8988T (cell line): ENCODE measurements around the gene TMBIM6.
"Not testable (repeated sequence)": the region's sequence is repeated elsewhere in the genome, so short reads cannot be mapped to it uniquely, and the experiment has no call there.

Experiments
- DNase-seq: peaks from one replicate; pipeline ENCODE4 v3.0.0; 2011

The TMBIM6 gene

GRCh38 chr12:49740930-49741881, at the start of gene TMBIM6:
Gene TMBIM6 (plus strand): TSS chr12:49741557. CDS start chr12:49752494, 10,937 bp downstream.
- DNase-seq = peak; percentile 25

- no peak for DNase-seq
Measured at GRCh38 chr12:49692851-49693250, 48.5 kb upstream of the TMBIM6 start.

- DNase-seq = no peak
Measured at GRCh38 chr12:49693931-49694444, 47.4 kb upstream of the TMBIM6 start.

- no peak for DNase-seq
Measured at GRCh38 chr12:49696723-49697122, 44.6 kb upstream of the TMBIM6 start.

GRCh38 chr12:49697808-49698207, 43.5 kb upstream of the TMBIM6 start:
- no peak for DNase-seq

- no peak for DNase-seq
Measured at GRCh38 chr12:49698619-49699545, 42.5 kb upstream of the TMBIM6 start.

GRCh38 chr12:49702009-49702408, 39.3 kb upstream of the TMBIM6 start:
- DNase-seq = no peak

- DNase-seq = no peak
Measured at GRCh38 chr12:49702676-49703215, 38.6 kb upstream of the TMBIM6 start.

- no peak for DNase-seq
Measured at GRCh38 chr12:49703647-49704137, 37.7 kb upstream of the TMBIM6 start.

- DNase-seq = peak; percentile 63
Measured at GRCh38 chr12:49705479-49706134, 35.8 kb upstream of the TMBIM6 start.

- DNase-seq = peak; percentile 37
Measured at GRCh38 chr12:49706351-49707127, 34.8 kb upstream of the TMBIM6 start.

- DNase-seq = peak; percentile 92
Measured at GRCh38 chr12:49707128-49707811, 34.1 kb upstream of the TMBIM6 start, which contains the start of gene FMNL3. Gene FMNL3 (minus strand): TSS chr12:49707405. CDS start chr12:49707180, 225 bp downstream.

GRCh38 chr12:49707812-49708147, 33.6 kb upstream of the TMBIM6 start:
- DNase-seq = no peak

- DNase-seq = no peak
Measured at GRCh38 chr12:49708851-49709250, 32.5 kb upstream of the TMBIM6 start.

- not testable (repeated sequence) for DNase-seq
Measured at GRCh38 chr12:49713952-49714351, 27.4 kb upstream of the TMBIM6 start.

- no peak for DNase-seq
Measured at GRCh38 chr12:49716553-49716952, 24.8 kb upstream of the TMBIM6 start.

GRCh38 chr12:49717800-49718199, 23.6 kb upstream of the TMBIM6 start:
- not testable (repeated sequence) for DNase-seq

GRCh38 chr12:49720214-49720613, 21.1 kb upstream of the TMBIM6 start:
- DNase-seq = no peak

- DNase-seq = not testable (repeated sequence)
Measured at GRCh38 chr12:49721355-49721754, 20.0 kb upstream of the TMBIM6 start.

GRCh38 chr12:49728446-49728845, 12.9 kb upstream of the TMBIM6 start:
- DNase-seq = no peak

GRCh38 chr12:49730050-49730449, 11.3 kb upstream of the TMBIM6 start:
- no peak for DNase-seq
